T-helper 22 cell (primary cell): ENCODE results near the gene FOXF2.
A peak's percentile ranks its signal among the peaks of the same experiment; 100 is the strongest.

Source experiments
- DNase-seq: peaks from one replicate; pipeline ENCODE4 v3.0.0-alpha.2; 2020; ENCODE audit warnings: low read depth

The FOXF2 gene

GRCh38 chr6:1390946-1391799 lies 1.8 kb downstream of the FOXF2 start:
- DNase-seq = no peak

DNA sequence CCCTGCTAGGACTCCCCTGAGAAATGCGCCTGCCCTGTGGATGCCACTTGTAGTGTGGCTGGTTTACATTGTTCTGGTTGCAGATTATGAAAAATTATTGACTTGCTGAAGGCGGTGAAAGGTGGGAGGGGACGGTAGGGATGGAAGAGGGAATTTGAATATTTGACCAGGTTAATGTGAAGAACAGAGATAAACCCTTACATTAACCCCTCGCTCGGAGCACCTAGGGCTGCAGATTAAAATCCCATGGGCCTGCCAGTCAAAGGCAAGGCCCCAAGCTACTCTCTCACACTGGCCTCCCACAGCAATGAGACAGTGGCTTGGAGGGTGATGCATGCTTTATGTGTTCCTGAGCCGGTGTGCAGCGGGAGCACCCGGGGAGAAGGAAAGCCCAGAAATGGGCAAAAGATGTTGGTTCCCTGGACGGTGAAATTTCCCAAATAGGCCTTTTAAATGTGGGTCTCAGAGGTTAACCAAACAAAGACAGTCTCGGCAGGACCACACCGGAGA lies 2.5 kb downstream of the FOXF2 start:
- no peak for DNase-seq

- DNase-seq = no peak
These were observed 3.7 kb downstream of the FOXF2 start for GRCh38 chr6:1392813-1393640.

DNA sequence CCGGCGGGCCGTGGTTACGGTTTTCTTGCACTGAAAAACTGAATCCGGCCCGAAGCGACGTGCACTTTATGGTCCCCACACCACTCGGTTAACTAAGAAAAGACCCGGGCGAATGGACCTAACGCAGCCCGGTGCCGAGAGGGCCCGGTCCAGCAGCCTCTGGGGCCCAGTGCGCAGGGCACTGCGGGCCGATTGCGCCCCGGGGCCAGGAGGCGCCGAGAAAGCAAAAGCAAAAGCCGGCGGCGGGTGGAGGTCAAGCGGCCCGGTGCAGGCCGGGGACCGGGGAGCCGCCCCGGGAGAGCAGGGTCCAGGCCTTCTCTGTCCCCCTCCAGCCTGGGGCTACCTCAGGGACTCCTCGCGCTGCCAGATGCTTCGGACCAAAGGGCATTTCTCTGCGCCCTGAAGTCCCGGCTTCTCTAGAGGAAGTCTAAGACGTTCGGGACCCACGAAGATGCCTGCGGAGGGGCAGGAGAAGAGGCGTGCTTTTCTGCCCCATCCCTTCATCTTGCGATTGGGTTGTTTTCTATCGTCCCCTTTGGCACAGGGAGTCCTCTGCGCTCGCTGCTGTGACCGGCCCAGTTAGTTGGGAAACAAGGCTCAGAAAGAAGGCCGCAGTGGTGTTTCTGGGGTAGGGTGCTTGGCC lies 4.4 kb downstream of the FOXF2 start:
- no peak for DNase-seq

DNA sequence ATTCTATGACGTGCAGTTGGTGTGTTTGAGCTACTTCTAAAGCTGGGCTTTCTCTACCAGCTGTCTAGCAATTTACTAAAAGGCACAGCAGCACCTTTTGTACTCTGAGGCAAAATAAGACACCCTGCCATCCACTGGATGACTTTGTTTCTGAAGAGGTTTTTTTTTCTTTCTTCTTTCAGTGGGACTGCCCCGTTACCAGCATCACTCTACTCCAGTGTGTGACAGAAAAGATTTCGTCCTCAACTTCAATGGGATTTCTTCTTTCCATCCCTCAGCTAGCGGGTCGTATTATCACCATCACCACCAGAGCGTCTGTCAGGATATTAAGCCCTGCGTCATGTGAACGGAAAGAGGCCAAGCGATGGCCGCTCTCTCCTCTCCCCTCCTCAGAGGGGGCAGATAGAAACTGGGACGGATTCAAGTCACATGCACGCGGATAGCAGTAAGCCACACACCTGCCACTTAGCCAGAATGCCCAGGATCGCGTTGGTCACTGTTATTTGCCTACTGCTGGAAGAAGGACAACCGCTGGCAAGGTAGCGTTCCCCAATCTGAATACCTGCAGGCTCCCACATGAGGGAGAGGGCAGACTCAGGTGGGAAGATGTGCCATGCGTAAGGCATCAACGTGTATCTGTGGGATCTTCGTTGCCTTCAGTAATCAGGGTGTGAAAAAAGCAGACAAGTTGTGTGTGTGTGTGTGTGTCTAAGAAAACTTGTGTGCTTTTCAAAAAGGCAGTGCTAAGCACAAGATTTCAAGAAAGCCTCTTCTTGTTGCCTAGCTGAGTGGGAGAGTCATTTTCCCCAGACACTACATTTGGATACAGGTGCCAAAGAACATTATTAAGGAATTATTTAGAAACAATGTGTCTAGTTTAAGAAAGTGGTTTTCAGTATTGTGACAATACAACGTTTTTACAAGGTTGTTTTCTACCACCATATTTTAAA lies 5.4 kb downstream of the FOXF2 start:
- DNase-seq = no peak

DNA sequence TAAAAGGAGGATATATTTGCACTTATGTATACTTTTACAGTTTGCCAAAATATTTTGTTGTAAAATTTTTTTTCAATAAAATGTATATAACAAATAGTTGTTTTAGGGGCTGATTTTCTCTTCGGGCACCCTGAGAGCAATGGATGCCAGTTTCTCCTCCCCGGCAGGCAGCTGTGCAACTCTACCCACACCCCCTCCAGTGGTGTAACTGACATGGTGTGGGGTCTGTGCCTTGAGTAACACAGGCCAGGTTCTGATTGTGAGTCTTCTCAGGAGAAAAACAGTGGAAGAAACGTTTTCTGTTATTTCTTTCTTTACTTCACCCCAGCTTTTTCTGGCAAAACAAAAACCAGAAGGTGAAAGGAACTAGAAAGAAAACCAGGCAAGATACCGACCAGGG lies 6.1 kb downstream of the FOXF2 start:
- DNase-seq = no peak

DNA sequence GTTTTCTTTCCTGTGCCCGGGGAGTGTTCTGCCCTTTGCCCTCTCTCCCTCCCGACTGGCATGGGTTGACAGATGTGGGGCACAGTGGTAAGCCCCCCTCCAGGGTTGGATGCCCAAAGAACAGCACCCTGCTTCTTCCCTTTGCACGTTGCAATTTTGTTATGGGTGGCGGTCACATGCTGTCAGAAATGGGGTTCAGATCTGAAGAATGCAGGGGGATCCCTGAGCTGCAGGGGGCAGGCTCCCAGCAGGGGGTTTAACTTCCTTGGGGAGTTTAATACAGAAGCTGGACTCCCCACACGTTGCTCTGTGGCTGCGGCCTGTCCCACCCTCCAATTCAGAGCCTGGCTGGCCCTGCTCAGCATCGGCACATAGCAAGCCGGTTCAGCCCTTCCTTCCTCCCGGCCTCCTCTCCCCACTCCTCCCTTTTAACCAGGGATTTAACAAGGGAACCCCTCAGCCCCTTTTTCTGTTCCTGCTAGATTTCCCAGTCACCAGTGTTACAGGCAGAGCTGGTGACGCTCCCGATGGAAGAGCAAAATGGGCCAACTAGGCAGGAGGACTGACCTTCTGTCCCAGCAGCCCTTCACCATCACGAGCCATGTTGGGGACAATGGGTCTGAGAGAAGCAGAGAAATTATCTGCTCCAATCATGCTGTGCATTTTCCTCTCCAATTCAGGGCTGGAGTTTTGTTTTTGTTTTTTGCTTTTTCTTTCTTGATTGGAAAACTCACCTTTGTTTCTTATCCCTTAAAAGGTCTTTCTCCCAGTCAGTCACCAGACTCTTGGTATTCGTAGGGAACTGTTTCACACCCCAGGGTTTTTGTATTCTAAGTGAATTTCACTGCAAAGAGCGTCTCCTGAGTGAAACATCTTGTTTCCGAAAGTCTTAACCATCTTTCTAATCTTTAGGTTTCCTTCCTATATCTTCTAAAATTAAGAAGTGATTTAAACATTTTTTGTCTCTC lies 6.8 kb downstream of the FOXF2 start:
- no peak for DNase-seq

DNA sequence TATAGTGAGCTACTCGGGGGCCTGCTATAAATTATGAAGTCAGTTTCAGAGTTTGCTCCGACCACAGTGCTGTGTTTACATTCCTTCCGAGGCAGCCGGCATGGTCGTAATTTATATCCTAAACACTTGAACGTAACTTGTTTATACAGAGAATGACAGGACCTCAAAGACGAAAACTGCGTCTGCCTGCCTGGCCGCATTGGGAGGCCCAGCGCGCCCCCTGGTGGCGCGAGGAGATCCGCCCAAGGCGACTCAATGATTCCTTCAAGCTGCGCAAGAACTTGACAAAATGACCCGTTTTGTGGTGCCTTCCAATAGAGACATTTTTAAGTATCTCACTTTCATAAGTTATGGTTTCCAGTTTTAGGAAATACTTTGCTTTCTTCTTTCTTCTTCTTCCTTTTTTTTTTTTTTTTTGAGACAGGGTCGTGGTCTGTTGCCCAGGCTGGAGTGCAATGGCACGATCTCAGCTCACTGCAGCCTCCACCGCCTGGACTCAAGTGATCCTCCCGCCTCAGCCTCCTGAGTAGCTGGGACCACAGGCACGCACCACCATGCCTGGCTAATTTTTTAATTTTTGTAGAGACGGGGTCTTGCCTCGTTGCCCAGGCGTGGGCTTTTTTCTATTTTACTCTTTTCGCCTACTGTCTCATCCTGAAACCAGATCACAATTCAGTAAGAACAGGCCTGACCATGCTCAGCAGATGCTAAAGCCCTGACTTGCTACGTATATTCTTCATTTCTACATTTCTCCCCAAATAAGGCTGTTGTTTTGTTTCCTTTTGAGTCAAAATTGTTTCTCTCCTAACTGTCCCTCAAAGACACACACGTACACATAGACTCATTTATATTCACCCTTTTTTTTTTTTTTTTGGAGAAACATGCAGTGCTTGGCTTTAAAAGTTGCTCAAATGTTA lies 7.8 kb downstream of the FOXF2 start:
- peak; percentile 18 for DNase-seq

DNA sequence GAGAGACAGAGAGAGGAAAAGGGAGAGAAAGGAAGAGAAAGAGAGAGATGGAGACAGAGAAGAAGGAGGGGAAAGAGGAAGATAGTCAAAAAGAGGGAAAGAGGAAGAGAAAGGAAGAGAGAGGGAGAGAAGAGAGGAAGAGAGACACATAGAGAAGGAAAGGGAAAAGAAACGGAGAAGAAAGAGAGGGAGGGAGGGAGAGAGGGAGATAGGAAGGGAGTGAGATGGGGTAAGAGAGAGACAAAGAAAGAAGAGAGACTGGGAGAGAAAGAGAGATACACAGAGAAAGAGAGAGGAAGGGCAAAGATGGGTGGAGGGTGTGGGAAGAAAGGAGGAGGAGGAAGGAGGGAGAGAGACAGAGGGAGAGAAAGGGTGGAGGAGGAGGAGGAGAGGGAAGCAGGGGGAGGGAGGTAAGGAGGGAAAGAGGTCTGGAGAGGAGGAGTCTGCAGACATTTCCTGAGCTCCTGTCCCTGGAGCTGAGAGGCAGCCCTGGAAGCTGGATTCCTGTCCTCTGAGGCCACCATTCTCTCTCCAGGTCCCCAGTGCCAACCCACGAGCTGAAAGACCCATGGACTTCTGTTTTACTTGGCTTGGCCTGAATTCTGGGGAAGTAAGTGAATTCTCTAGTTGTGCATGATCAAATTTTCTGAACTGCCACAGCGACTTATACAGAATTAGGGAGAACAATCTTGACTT lies 9.9 kb downstream of the FOXF2 start:
- DNase-seq = no peak

DNA sequence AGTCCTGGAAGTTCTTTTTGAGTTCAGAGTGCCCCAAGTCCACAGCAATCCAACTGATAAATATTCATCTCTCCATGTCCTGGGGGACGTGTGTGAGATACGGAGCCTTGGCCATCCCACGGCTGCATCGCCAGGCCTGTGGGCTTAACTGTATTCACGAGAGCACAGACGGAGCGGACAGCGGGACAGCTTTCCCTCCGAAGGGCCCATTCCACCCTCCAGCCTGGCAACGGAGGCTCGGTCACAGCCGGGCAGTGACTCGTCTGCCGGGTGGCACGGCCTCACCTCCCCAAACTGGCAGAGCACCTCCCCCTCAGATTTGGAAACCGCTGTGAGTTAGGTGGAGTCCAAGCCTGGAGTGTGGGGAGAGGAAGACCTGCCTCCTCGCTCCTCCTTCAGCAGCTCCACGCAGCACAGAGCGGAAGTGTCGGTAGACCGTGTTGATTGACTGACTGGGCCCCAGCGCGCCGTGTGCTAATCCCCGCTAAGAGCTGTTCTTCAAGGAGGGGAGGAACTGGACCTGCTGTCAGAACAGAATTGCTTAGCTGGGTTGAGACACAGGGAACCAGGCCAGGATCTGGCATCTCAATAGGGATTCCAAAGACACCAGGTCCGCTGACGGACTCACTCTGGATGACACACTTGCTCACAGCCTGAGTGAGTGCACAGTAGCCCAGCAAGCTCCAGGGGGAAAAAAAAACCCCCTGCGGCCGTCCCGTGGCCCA lies 10.9 kb downstream of the FOXF2 start:
- no peak for DNase-seq

DNA sequence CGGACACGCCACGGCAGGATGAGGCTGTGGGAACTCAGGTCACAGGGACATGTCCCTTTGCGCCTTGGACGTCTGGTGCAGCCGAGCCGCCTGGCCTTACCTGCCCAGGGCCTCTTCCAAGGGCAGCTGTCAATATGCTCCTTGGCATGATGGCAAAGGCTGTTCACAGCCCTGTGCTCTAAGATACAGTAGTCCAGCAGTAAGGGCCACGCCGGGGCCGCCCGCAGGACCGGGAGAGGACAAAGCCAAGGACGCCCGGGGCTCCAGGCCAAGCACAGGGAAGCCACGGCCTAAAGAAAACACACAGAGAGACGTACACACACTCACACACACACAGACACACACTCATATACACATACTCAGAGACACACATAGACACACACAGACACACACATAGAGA lies 13.0 kb downstream of the FOXF2 start:
- DNase-seq = no peak

- DNase-seq = no peak
These were observed 13.5 kb downstream of the FOXF2 start for GRCh38 chr6:1402868-1403267.

DNA sequence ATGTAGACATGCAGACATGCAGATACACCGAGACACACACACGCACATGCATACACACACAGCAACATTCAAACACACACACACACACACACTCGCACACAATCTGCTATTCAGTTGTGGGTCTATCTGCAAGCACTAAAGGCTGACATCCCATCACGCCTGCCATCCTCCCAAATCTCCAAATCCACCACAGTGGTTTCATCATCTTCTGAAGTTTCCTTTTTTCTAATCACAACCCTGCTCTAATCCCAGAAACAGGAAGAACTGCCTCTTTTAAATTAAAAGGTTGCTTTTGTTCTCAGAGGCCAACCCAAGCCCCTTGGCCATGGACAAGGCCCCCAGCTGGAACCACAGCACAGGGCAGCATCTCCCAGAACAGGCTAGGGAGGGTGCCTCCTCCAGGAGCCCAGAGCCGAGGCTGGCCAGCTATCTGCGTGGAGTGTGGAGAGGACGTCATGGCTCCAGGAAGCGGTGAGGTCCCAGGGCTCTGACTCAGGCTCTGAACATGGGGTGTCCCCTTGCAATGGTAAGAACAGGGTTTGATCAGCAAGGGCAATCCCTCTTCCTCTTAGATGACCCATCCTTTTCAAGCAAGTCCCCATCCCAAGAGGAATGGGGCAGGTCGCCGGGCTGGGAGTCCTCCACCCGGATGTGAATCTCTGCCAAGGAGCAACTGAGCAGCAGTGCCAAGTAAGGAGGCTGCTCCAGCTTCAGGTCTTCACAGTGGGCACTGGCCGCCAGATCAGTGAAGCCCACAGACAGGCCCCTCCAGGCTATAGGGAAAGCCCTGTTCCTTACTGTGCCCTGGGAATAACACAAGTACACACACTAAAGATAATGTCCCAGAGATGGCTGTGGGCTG lies 14.7 kb downstream of the FOXF2 start:
- no peak for DNase-seq

DNA sequence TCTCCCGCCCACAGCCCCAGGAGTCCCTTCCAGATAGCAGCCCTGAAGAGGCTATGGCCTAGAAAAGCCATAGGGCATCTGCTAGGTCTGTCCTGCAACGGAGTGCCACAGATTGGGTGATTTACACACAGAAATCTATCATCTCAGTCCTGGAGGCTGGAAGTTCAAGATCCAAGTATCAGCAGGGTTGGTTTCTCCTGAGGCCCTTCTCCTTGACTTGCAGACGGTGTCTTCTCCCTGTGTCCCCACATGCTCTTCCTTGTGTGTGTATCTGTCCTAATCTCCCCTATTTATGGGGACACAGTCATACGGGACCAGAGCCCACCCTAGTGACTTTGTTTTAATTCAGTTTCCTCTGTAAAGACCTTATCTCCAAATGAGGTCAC lies 15.3 kb downstream of the FOXF2 start:
- no peak for DNase-seq

- DNase-seq = no peak
These were observed 15.8 kb downstream of the FOXF2 start for GRCh38 chr6:1405221-1405620.

- no peak for DNase-seq
These were observed 17.1 kb downstream of the FOXF2 start for GRCh38 chr6:1406306-1407072.
